Skeletal muscle cell (primary cell): ENCODE measurements around the gene PRAMEF14.
"Not testable (repeated sequence)": the region's sequence is repeated elsewhere in the genome, so short reads cannot be mapped to it uniquely, and the experiment has no call there.

Source experiments
- DNase-seq: peaks from one replicate; pipeline ENCODE4 v3.0.0-alpha.2; 2010; ENCODE audit warnings: low read depth
- H3K4me3 ChIP-seq: 2 replicates; pipeline ENCODE4 v1.5.1; 2011; ENCODE audit warnings: low read depth, mild to moderate bottlenecking, control low read depth, low read length, moderate library complexity

PRAMEF14 gene

GRCh38 chr1:13347034-13347433, at the start of gene PRAMEF14:
Gene PRAMEF14, minus strand, starts transcription at chr1:13347134. Its CDS starts 1,820 bp downstream, at chr1:13345314.
- not testable (repeated sequence) for DNase-seq, H3K4me3 ChIP-seq

GRCh38 chr1:13395311-13395710, 48.4 kb upstream of the PRAMEF14 start:
- not testable (repeated sequence) for H3K4me3 ChIP-seq, DNase-seq

GRCh38 chr1:13394761-13395160, 47.8 kb upstream of the PRAMEF14 start:
- DNase-seq, H3K4me3 ChIP-seq: not testable (repeated sequence)

GRCh38 chr1:13393004-13393403, 46.1 kb upstream of the PRAMEF14 start:
- not testable (repeated sequence) for H3K4me3 ChIP-seq, DNase-seq

- not testable (repeated sequence) for H3K4me3 ChIP-seq, DNase-seq
These were observed 42.4 kb upstream of the PRAMEF14 start, which contains the start of gene PRAMEF17 for GRCh38 chr1:13389332-13389731. Gene PRAMEF17, plus strand, starts transcription at chr1:13389632. Its CDS starts 26 bp downstream, at chr1:13389658.

GRCh38 chr1:13380380-13380779, 33.4 kb upstream of the PRAMEF14 start:
- not testable (repeated sequence) for DNase-seq, H3K4me3 ChIP-seq

- DNase-seq: not testable (repeated sequence)
These were observed 32.0 kb upstream of the PRAMEF14 start for GRCh38 chr1:13378983-13379382.

GRCh38 chr1:13368544-13368943, 21.6 kb upstream of the PRAMEF14 start:
- not testable (repeated sequence) for H3K4me3 ChIP-seq, DNase-seq

More at GRCh38 chr1:13378983-13379382, 32.0 kb upstream of the PRAMEF14 start:
- H3K4me3 ChIP-seq: not testable (repeated sequence)

- DNase-seq, H3K4me3 ChIP-seq: not testable (repeated sequence)
These were observed 19.6 kb upstream of the PRAMEF14 start for GRCh38 chr1:13366536-13366935.

- DNase-seq, H3K4me3 ChIP-seq: not testable (repeated sequence)
These were observed 18.0 kb upstream of the PRAMEF14 start for GRCh38 chr1:13364928-13365327.

GRCh38 chr1:13362364-13362763, 15.4 kb upstream of the PRAMEF14 start:
- H3K4me3 ChIP-seq: not testable (repeated sequence)

GRCh38 chr1:13356774-13357173, 9.8 kb upstream of the PRAMEF14 start:
- DNase-seq: not testable (repeated sequence)

More at GRCh38 chr1:13362364-13362763, 15.4 kb upstream of the PRAMEF14 start:
- DNase-seq: not testable (repeated sequence)

GRCh38 chr1:13354475-13354874, 7.5 kb upstream of the PRAMEF14 start:
- not testable (repeated sequence) for H3K4me3 ChIP-seq, DNase-seq

More at GRCh38 chr1:13356774-13357173, 9.8 kb upstream of the PRAMEF14 start:
- not testable (repeated sequence) for H3K4me3 ChIP-seq

GRCh38 chr1:13353476-13353875, 6.5 kb upstream of the PRAMEF14 start:
- H3K4me3 ChIP-seq, DNase-seq: not testable (repeated sequence)

GRCh38 chr1:13342496-13342895, 4.4 kb downstream of the PRAMEF14 start:
- H3K4me3 ChIP-seq, DNase-seq: not testable (repeated sequence)

GRCh38 chr1:13315281-13315680, 31.7 kb downstream of the PRAMEF14 start, which contains the start of gene PRAMEF15:
Gene PRAMEF15, plus strand, starts transcription at chr1:13315581. Its CDS starts 2,827 bp downstream, at chr1:13318408.
- not testable (repeated sequence) for H3K4me3 ChIP-seq, DNase-seq

GRCh38 chr1:13303239-13303638, 43.7 kb downstream of the PRAMEF14 start, which contains the start of gene PRAMEF33:
Gene PRAMEF33, plus strand, starts transcription at chr1:13303539. Its CDS starts 2,416 bp downstream, at chr1:13305955.
- H3K4me3 ChIP-seq, DNase-seq: not testable (repeated sequence)

GRCh38 chr1:13302197-13302596, 44.7 kb downstream of the PRAMEF14 start:
- H3K4me3 ChIP-seq, DNase-seq: not testable (repeated sequence)

- not testable (repeated sequence) for H3K4me3 ChIP-seq, DNase-seq
These were observed 48.2 kb downstream of the PRAMEF14 start for GRCh38 chr1:13298699-13299098.

GRCh38 chr1:13297216-13297931, 49.6 kb downstream of the PRAMEF14 start:
- DNase-seq, H3K4me3 ChIP-seq: not testable (repeated sequence)
